GM11168 (cell line): ENCODE measurements around the gene RCSD1.

Source experiments
- in situ Hi-C: fragments of 300-500 bp; cut with MboI; formaldehyde crosslinking; loops from one replicate; pipeline ENCODE4 v1.12.0; 2022; ENCODE audit warnings: low sequenced_read_pairs; ENCODE audit not compliant: unreplicated experiment

The RCSD1 gene

GRCh38 chr1:167661527-167662426 is 31.7 kb downstream of the RCSD1 start:
- in situ Hi-C loops, result no loop called here

- in situ Hi-C loops, result no loop called here
Observed at GRCh38 chr1:167663002-167663772, 33.2 kb downstream of the RCSD1 start.

GRCh38 chr1:167665469-167665868 is 35.4 kb downstream of the RCSD1 start:
- in situ Hi-C loops, result no loop called here

GRCh38 chr1:167666416-167666815 is 36.4 kb downstream of the RCSD1 start:
- in situ Hi-C loops, result no loop called here

GRCh38 chr1:167667536-167667935 is 37.5 kb downstream of the RCSD1 start:
- in situ Hi-C loops, result no loop called here

- in situ Hi-C loops, result no loop called here
Observed at GRCh38 chr1:167668108-167668507, 38.1 kb downstream of the RCSD1 start.

- in situ Hi-C loops, result no loop called here
Observed at GRCh38 chr1:167669209-167670124, 39.4 kb downstream of the RCSD1 start.

GRCh38 chr1:167670563-167670962 is 40.5 kb downstream of the RCSD1 start:
- in situ Hi-C loops, result no loop called here

GRCh38 chr1:167671727-167672511 is 41.9 kb downstream of the RCSD1 start:
- in situ Hi-C loops, result no loop called here

GRCh38 chr1:167672831-167673230 is 42.8 kb downstream of the RCSD1 start:
- in situ Hi-C loops, result no loop called here

- in situ Hi-C loops, result no loop called here
Observed at GRCh38 chr1:167673265-167673664, 43.2 kb downstream of the RCSD1 start.

GRCh38 chr1:167674156-167674555 is 44.1 kb downstream of the RCSD1 start:
- in situ Hi-C loops, result no loop called here

- in situ Hi-C loops, result no loop called here
Observed at GRCh38 chr1:167675440-167675839, 45.4 kb downstream of the RCSD1 start.

- in situ Hi-C loops, result no loop called here
Observed at GRCh38 chr1:167676205-167676915, 46.3 kb downstream of the RCSD1 start.

GRCh38 chr1:167676916-167677848 is 47.1 kb downstream of the RCSD1 start:
- in situ Hi-C loops, result no loop called here

- in situ Hi-C loops, result no loop called here
Observed at GRCh38 chr1:167678422-167678821, 48.4 kb downstream of the RCSD1 start.

- in situ Hi-C loops, result no loop called here
Observed at GRCh38 chr1:167678838-167679237, 48.8 kb downstream of the RCSD1 start.

GRCh38 chr1:167679714-167680113 is 49.7 kb downstream of the RCSD1 start:
- in situ Hi-C loops, result no loop called here
